Heart right ventricle (tissue), 16 donors: Measurements from ENCODE around the gene TAX1BP1. TPM values are rescaled to one million over a fixed set of nuclear protein-coding genes. Genes with fewer than 3 reads are reported as not detected.

Experiments
- ATAC-seq, 8 donors: fragments of 200-7000 bp; cut with Tn5 transposase; one replicate each; pipeline ENCODE4 v1.9.1; 2020; ENCODE audit warnings: mild to moderate bottlenecking in 8 of 8, moderate library complexity in 8 of 8, moderate number of reproducible peaks in 1 of 8
- DNase-seq, 2 donors: peaks; one replicate each; pipeline ENCODE4 v3.0.0-alpha.2; 2020
- H3K27ac ChIP-seq, 10 donors: fragments of 200-600 bp; sonication (generic) in 2 of 10; one replicate each; pipeline versions ENCODE4 v1.5.0 to v1.8.0; 2020 to 2022; ENCODE audit warnings: mild to moderate bottlenecking in 3 of 10
- H3K27me3 ChIP-seq, 7 donors: fragments of 200-600 bp; one replicate each; pipeline ENCODE4 v1.8.0; 2021 to 2022; ENCODE audit warnings: mild to moderate bottlenecking in 2 of 7
- H3K36me3 ChIP-seq, 9 donors: fragments of 200-600 bp; sonication (generic) in 1 of 9; one replicate each; pipeline versions ENCODE4 v1.5.0 to v1.8.0; 2020 to 2022; ENCODE audit warnings: mild to moderate bottlenecking in 2 of 9
- H3K4me1 ChIP-seq, 9 donors: fragments of 200-600 bp; sonication (generic) in 1 of 9; one replicate each; pipeline versions ENCODE4 v1.5.0 to v1.8.0; 2020 to 2022; ENCODE audit warnings: mild to moderate bottlenecking in 4 of 9
- H3K4me3 ChIP-seq, 10 donors: fragments of 200-600 bp; sonication (generic) in 2 of 10; one replicate each; pipeline versions ENCODE4 v1.5.0 to v1.8.0; 2020 to 2022; ENCODE audit warnings: mild to moderate bottlenecking in 7 of 10, moderate library complexity in 2 of 10
- H3K9me3 ChIP-seq, 11 donors: fragments of 200-600 bp in 10 of 11; sonication (generic) in 2 of 11; one replicate each; pipeline versions ENCODE4 v1.5.0 to v1.8.0; 2013 to 2022; ENCODE audit warnings: mild to moderate bottlenecking in 2 of 11, control low read depth in 1 of 11, moderate library complexity in 1 of 11
- CTCF ChIP-seq, 9 donors: fragments of 200-600 bp; sonication (generic) in 2 of 9; IDR thresholded peaks; one replicate each; pipeline versions ENCODE4 v1.5.0 to v1.8.0; 2021 to 2022; ENCODE audit warnings: antibody characterized with exemption in 9 of 9, mild to moderate bottlenecking in 5 of 9, moderate library complexity in 1 of 9
- WGBS, 2 donors: extraction: QIAGEN DNeasy Blood & Tissue Kit; methylation state at CpG; one replicate each; pipeline ENCODE4 v1.1.7; 2013; ENCODE audit warnings: inconsistent platforms in 1 of 2; 5-methylcytosine and 5-hydroxymethylcytosine counted together
- intact Hi-C, 10 donors: fragments of 100-400 bp; cut with DNase I; formaldehyde crosslinking; loops; one replicate each; pipeline versions ENCODE4 v1.11.1 to v1.14.2; 2022
- polyA plus RNA-seq, 2 donors: library from polyadenylated mRNA; stranded (reverse); fragments of 200-250 nt; gene quantifications; one replicate each; pipeline ENCODE4 v1.2.3, GENCODE V29; 2013
- total RNA-seq, 10 donors: library from RNA; stranded (reverse); fragmentation: NEBNext Ultra II Directional in 3 of 10; extraction: Animal tissue kit (Norgen Biotek cat#: 25700) in 3 of 10; gene quantifications; one replicate each; pipeline versions ENCODE4 v1.2.1 to v1.2.4, GENCODE V29; 2021 to 2023
- donor health status: Arrhythmogenic right ventricular cardiomyopathy.
- donor health status: ischemic (EF 13 %, LVEDD 7.1; RV severe dilation, severe dysfunction).
- donor health status: healthy with polysubstance abuse.
- donor health status: DM: no; HTN: yes; CAD: no.
- donor health status: DM: no; HTN: no; CAD: no.
- donor health status: ischemic (EF 25% LVEDD 6.9; RV normal size, moderate dysfunction).
- donor health status: ischemic (EF 25% LVEDD 5.7; RV mildly dilated, moderate dysfunction).
- donor health status: healthy.
- donor health status: DM: yes; HTN: yes; CAD: no.
- donor health status: Ischemic cardiomyopathy.
- donor health status: ischemic (EF 35%, LVEDD 5.7; RV mildly dilated, moderate dysfunction).
- donor health status: nonischemic (EF 11% LVEDD 7.7; RV severe dilation, severe dysfunction).
- donor health status: DM: yes; HTN: yes; CAD: no.
- donor health status: PGD.
- donor health status: ischemic (EF 29% LVEDD 5.4; RV normal size, mild dysfunction).
- donor health status: nonischemic (EF 23%, LVEDD 6.1; RV moderate dilation, normal function).

The TAX1BP1 gene
- total and polyA plus RNA-seq, 12 donors: 54.0 to 190 (median 165) TPM

- no peak for ATAC-seq
- H3K27me3 ChIP-seq: no peaks in the 10 kb centered on the region
- intact Hi-C loops: loop anchor here in 1 of 10 donors (5.0 kb wide), 1 partner anchor 248 kb away; no protein-coding TSS in a partner anchor
- WGBS, 2 donors: 83 to 92% methylated on average over 10 of the region's 10 CpGs
- H3K4me1 ChIP-seq: peaks cover 0 to 20% (median 12%) of the 10 kb centered on the region in 9 donors
- no peak overlapping the region for H3K4me3 ChIP-seq
- DNase-seq: no peak
- no peak for TF ChIP-seq CTCF (IDR thresholded peaks at IDR 0.05)
- peaks cover 0 to 44% (median 7%) of the 10 kb centered on the region in 9 donors for H3K36me3 ChIP-seq
- H3K9me3 ChIP-seq: no peaks in the 10 kb centered on the region
- H3K27ac ChIP-seq: no peak overlapping the region
These were observed 99.1 kb downstream of the TAX1BP1 start for GRCh38 chr7:27839099-27839498.

DNA sequence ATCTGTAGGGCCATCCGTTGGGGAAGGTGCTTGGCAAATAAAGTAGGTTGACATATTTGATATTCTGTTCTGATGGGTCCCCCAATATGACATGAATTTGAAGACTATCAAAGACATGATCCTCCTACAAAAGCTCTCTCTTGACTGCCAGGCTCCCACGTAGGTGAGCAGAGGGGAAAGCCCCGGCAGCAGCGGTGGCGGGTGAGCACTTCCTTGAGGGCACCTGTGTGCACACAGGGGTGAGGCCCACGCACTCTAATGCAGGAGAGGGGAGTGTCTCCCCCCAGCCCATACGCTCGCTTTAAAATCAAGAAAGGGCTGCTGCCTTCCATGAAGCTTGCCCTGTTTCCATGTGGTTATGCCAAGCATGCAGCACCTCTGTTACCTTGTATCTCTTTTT lies 100.4 kb downstream of the TAX1BP1 start:
- no peak for DNase-seq
- no peaks in the 10 kb centered on the region for H3K27me3 ChIP-seq
- intact Hi-C loops: no loop called here
- peaks cover 0 to 47% (median 7%) of the 10 kb centered on the region in 9 donors for H3K36me3 ChIP-seq
- TF ChIP-seq CTCF (IDR thresholded peaks at IDR 0.05): no peak
- no peak overlapping the region for H3K27ac ChIP-seq
- peaks cover 0 to 7% (median 3%) of the 10 kb centered on the region in 9 donors for H3K4me1 ChIP-seq
- no peaks in the 10 kb centered on the region for H3K9me3 ChIP-seq
- WGBS, 2 donors: 88 to 92% methylated on average over 8 of the region's 8 CpGs
- ATAC-seq: no peak
- H3K4me3 ChIP-seq: no peak overlapping the region

GRCh38 chr7:27840760-27841364 lies 100.9 kb downstream of the TAX1BP1 start:
- WGBS, 2 donors: 91 to 93% methylated on average over 18 of the region's 18 CpGs
- H3K4me3 ChIP-seq: no peak overlapping the region
- ATAC-seq (peak in 5 of 8 donors; percentile 27 to 45 (median 40)), DNase-seq (no peak)
- intact Hi-C loops: no loop called here
- no peaks in the 10 kb centered on the region for H3K9me3 ChIP-seq
- peaks cover 0 to 4% (median 0%) of the 10 kb centered on the region in 9 donors for H3K4me1 ChIP-seq
- no peaks in the 10 kb centered on the region for H3K27me3 ChIP-seq
- H3K36me3 ChIP-seq: peaks cover 0 to 44% (median 7%) of the 10 kb centered on the region in 9 donors
- H3K27ac ChIP-seq: no peak overlapping the region
- no peak for TF ChIP-seq CTCF (IDR thresholded peaks at IDR 0.05)

GRCh38 chr7:27842094-27842692 lies 102.2 kb downstream of the TAX1BP1 start:
- H3K4me1 ChIP-seq: peaks cover 0 to 4% (median 0%) of the 10 kb centered on the region in 9 donors
- H3K27me3 ChIP-seq: no peaks in the 10 kb centered on the region
- peaks cover 0 to 38% (median 7%) of the 10 kb centered on the region in 9 donors for H3K36me3 ChIP-seq
- TF ChIP-seq CTCF (IDR thresholded peaks at IDR 0.05): no peak
- no peak for DNase-seq
- H3K9me3 ChIP-seq: no peaks in the 10 kb centered on the region
- ATAC-seq: no peak
- intact Hi-C loops: no loop called here
- H3K27ac ChIP-seq: no peak overlapping the region
- WGBS, 2 donors: 77 to 78% methylated on average over 14 of the region's 14 CpGs
- no peak overlapping the region for H3K4me3 ChIP-seq
